GM12874 (cell line): ENCODE measurements around the gene ACER1.

Experiments
- CTCF ChIP-seq: IDR thresholded peaks from 2 replicates; pipeline ENCODE4 v1.5.1; 2011; ENCODE audit warnings: low read depth, mild to moderate bottlenecking, control low read depth, low read length, moderate library complexity; ENCODE audit not compliant: insufficient read depth

The ACER1 gene

GRCh38 chr19:6333439-6333838 lies at the start of gene ACER1:
ACER1 (minus strand) TSS chr19:6333612; CDS start chr19:6333551, 61 bp downstream.
- no peak for TF ChIP-seq CTCF

GRCh38 chr19:6383188-6383587 lies 49.8 kb upstream of the ACER1 start:
- TF ChIP-seq CTCF = no peak

- TF ChIP-seq CTCF = no peak
Measured at GRCh38 chr19:6381030-6381750, 47.8 kb upstream of the ACER1 start.

GRCh38 chr19:6379744-6380143 lies 46.3 kb upstream of the ACER1 start:
- no peak for TF ChIP-seq CTCF

- TF ChIP-seq CTCF = no peak
Measured at GRCh38 chr19:6378486-6378885, 45.1 kb upstream of the ACER1 start.

- TF ChIP-seq CTCF = no peak
Measured at GRCh38 chr19:6378041-6378440, 44.6 kb upstream of the ACER1 start.

GRCh38 chr19:6376512-6377190 lies 43.2 kb upstream of the ACER1 start:
- TF ChIP-seq CTCF = no peak
